RCC 7860 (cell line): ENCODE results near the gene HAO2.
"Not testable (repeated sequence)": the region's sequence is repeated elsewhere in the genome, so short reads cannot be mapped to it uniquely, and the experiment has no call there.

Experiments
- DNase-seq: peaks from one replicate; pipeline ENCODE4 v3.0.0-alpha.2; 2015; ENCODE audit warnings: low spot score
- FAIRE-seq: peaks from 2 replicates; lab custom pipeline; 2012; peaks lifted over from hg19 to GRCh38; lab: Jason Lieb, UNC

Gene HAO2

GRCh38 chr1:119368554-119368953 lies at the start of gene HAO2:
HAO2 (plus strand) TSS chr1:119368785; CDS start chr1:119381086, 12,301 bp downstream.
- FAIRE-seq = no peak
- no peak for DNase-seq

- DNase-seq = no peak
- no peak for FAIRE-seq
Observed at GRCh38 chr1:119320100-119320499, 48.5 kb upstream of the HAO2 start.

- DNase-seq (no peak), FAIRE-seq (no peak)
Observed at GRCh38 chr1:119321666-119322419, 46.7 kb upstream of the HAO2 start.

GRCh38 chr1:119323216-119323982 lies 45.2 kb upstream of the HAO2 start:
- FAIRE-seq = no peak
- DNase-seq = no peak

DNA sequence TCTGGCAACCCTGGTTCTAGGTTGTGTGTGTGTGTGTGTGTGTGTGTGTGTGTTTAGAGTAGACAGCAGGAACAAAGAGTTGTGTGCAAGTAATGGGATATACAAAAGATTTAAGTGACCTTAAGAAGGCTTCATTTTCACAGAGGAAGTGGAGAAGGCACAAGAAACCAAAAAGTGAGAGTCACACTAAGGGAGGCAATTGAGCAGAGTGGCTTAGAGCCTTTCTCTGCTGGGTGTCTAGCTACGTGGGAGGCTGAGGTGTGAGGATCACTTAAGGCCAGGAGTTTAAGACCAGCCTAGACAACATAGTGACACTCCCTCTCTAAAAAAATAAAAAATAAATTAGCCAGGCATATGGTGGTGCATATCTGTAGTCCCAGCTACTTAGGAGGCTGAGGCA lies 44.4 kb upstream of the HAO2 start:
- no peak for DNase-seq
- FAIRE-seq = no peak

DNA sequence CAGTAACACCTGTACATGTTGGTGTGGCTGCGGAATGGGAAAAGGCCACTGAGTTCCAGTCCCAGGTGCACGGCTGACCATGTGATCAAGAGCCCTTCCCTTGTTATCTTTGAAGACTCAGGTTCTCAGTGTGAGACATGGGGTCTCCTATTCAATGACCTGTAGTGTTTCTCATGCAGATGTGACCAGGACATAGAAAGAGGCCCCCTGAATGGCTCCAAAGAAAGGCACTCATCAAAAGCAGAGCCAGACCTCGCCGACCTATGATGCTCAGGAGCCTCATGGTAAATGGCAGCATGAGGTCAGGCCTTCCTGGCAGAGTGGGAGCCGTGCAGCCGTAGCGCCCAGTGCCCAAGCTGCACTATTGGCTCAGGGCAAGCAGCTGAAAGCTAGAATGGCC lies 42.3 kb upstream of the HAO2 start:
- FAIRE-seq (no peak), DNase-seq (no peak)

GRCh38 chr1:119327094-119327449 lies 41.5 kb upstream of the HAO2 start:
- DNase-seq = no peak

DNA sequence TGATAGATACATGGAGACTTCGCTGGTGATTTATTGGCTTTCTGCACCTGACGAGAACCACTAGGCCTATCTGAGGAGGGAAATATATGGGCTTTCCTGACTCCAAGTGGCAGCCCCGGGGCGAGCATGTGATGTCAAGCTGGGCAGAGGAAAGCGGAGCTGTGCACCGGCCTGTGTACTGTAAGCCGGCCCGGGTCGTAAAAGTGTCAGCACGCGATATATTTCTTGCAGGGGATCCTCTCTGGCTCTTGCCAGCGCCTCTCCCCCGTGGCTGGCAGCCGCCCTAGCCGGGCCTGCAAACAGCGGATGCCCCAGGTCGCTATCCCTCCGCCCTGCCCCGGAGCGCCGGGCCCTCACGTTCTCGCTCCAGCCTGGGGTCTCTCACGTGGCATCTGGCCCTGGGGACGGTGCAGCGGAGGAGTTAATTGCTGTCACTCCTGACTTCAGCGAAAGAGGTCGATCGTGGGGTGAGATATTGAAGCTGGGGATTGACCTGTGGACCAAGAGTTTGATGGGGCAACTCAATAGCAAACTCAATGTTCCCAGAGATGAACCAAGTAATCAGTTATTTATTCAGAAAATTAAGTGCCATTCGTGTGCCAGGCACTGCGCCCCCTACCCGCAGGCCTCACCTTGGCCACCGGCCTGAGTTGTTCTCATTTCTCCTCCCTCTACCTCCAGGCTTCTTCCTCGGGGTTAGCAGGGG lies 41.0 kb upstream of the HAO2 start:
- no peak for DNase-seq
- FAIRE-seq = no peak

More at GRCh38 chr1:119327094-119327449, 41.5 kb upstream of the HAO2 start:
- FAIRE-seq = no peak

- FAIRE-seq (no peak), DNase-seq (no peak)
Observed at GRCh38 chr1:119329541-119330461, 38.8 kb upstream of the HAO2 start.

DNA sequence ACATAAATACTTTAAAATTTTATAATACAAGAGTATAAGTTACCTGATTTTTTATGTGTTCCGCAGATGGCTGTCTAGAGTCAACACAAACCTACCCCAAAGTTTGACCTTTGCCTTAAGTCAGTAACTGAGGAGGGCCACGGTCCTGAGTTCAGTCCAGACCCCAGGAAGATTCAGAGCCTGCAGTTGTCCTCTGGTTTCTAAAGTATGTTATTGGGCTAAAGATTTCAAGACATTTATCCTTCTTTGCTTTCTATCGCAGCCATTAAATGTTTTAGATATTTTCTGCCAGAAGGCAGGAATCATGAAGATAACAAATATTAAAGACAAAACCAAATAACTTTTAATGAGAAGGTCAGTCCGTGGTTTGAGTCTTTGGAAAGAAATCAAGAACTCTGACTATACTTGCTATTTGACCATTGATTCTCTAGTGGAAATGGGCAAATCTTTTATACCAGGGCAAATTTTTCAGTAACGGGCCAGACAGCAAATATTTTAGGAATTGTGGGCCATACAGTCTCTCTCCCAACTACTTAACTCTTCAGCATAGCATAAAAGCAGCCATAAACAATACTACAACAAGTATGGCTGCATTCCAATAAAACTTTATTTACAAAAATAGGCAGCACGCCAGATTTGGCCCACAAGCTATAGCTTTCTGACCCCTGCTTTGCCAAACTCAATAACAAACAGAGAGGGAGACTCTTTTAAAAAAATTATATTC lies 38.0 kb upstream of the HAO2 start:
- FAIRE-seq = no peak

DNA sequence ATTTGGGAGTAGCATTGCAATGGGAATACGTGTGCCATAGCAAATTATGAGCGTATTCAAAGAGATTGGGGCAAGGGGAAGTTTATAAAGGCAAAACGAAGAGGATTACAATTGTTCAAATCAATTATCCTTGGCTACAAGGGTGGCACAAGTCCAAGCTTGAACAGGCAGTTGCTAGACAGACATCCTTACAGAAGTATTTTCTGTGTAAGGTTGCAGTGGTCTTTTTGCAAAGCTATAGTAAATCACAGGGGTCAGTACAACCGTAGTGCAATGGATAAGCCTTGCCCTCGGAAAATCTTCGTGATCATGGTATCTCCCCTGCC lies 37.4 kb upstream of the HAO2 start:
- DNase-seq (no peak), FAIRE-seq (no peak)

More for the DNA sequence above, 38.0 kb upstream of the HAO2 start:
- no peak for DNase-seq

DNA sequence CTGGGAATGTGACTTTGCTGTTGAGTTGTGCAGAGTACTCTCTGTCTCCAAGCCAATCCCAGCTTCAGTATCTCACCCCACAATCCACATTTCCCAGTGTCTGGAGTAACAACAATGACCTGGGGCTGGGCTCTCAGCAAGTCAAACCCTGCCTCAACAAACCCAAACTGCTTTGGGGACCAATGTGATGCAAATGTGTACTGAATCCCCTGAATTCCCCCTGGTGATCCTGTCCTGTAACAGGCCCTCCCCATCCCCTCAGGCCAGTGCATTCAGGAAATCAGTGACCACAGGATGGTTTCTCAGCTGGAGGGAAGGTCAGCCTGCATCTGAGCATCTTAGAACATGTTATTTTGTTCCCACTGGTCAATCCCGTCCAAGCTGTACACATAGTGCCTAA lies 36.7 kb upstream of the HAO2 start:
- FAIRE-seq (no peak), DNase-seq (no peak)

- no peak for FAIRE-seq
- no peak for DNase-seq
Observed at GRCh38 chr1:119332622-119333021, 36.0 kb upstream of the HAO2 start.

GRCh38 chr1:119333163-119333896 lies 35.3 kb upstream of the HAO2 start:
- no peak for FAIRE-seq

DNA sequence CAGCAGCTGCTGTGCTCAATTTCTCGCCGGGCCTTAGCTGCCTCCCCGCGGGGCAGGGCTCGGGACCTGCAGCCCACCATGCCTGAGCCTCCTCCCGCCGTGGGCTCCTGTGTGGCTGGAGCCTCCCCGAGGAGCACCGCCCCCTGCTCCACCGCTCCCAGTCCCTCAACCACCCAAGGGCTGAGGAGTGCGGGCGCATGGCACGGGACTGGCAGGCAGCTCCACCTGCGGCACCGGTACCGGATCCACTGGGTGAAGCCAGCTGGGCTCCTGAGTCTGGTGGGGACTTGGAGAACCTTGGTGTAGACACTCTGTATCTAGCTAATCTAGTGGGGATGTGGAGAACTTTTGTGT lies 34.7 kb upstream of the HAO2 start:
- DNase-seq, FAIRE-seq: not testable (repeated sequence)

More at GRCh38 chr1:119333163-119333896, 35.3 kb upstream of the HAO2 start:
- no peak for DNase-seq

DNA sequence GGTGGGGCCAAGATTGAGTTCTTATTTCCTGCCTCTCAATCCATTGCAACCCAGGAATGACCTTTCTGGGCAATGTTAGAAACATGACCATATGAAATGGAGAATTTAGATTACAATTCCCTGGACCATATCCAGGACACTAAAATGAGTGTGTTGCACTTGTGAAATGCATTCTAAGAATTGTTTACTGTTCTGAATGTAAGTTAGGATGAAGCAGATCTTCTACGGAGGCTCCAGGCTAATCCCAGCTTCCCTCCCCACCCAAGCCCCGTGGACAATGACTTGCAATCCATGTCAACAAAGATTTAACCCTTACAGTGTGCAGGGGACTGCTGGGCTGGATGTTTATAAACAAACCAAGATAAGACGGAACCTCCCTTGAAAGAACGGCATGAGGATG lies 31.7 kb upstream of the HAO2 start:
- FAIRE-seq = no peak
- DNase-seq = no peak

- no peak for FAIRE-seq
- no peak for DNase-seq
Observed at GRCh38 chr1:119338004-119338403, 30.6 kb upstream of the HAO2 start.

DNA sequence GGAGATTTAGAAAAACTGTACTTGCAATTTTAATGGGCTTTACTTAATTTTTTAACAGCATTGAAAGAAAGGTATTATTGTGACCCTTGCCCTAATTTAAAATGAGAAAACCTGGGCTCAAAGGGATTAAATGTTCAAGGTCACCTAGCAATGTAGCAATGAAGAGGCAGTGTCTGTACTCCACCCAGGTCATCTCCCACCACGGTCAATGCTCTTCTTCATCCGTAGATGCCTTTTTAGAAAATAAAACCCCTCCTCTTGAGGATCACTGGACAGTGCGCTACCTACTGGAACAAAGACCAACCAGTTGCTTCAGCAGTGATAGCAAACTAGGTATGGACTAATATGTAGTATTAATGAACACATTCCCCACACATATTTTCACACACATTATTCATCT lies 29.8 kb upstream of the HAO2 start:
- FAIRE-seq = no peak
- no peak for DNase-seq

GRCh38 chr1:119340861-119341261 lies 27.7 kb upstream of the HAO2 start:
- DNase-seq (no peak), FAIRE-seq (no peak)
